NCI-H1436 treated with DMSO at 0.1 percent for 48 hours (cell line): ENCODE results near the gene OPTN.
"Not testable (repeated sequence)": the region's sequence is repeated elsewhere in the genome, so short reads cannot be mapped to it uniquely, and the experiment has no call there.

Source experiments
- DNase-seq: peaks from one replicate; lab custom pipeline; 2025; lab: John Stamatoyannopoulos, UW

The OPTN gene

GRCh38 chr10:13099666-13100348, at the start of gene OPTN:
OPTN (plus strand) TSS chr10:13100163; CDS start chr10:13109123, 8,960 bp downstream.
- peak; percentile 46 for DNase-seq

DNA sequence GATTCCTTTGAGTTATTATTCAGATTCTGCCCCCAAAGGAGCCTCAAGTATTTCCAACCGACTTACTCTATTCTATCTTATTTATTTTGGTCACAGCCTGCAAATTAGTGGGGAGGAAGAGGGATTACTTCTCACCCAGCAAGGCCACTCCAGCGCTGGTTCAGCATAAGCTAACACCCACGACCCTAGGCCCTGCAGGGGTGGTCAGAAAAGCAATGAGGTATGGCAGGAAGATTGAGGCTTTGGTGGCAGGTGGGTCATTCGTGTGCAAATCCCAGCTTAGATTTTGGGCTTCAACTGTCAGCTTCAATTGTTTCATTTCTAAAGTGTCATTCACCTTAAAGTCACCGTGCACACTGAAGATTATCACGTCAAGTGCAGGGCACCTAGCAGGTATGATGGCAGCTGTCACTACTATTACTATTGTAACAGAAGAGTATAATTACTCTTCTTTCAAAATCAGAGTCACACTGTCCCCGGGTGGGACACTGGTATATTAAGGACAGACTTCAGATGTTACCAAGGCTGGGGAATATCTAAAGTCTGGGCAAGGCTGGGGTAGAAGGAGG, 48.8 kb upstream of the OPTN start:
- no peak for DNase-seq

- not testable (repeated sequence) for DNase-seq
Measured at GRCh38 chr10:13053208-13053607, 46.8 kb upstream of the OPTN start.

DNA sequence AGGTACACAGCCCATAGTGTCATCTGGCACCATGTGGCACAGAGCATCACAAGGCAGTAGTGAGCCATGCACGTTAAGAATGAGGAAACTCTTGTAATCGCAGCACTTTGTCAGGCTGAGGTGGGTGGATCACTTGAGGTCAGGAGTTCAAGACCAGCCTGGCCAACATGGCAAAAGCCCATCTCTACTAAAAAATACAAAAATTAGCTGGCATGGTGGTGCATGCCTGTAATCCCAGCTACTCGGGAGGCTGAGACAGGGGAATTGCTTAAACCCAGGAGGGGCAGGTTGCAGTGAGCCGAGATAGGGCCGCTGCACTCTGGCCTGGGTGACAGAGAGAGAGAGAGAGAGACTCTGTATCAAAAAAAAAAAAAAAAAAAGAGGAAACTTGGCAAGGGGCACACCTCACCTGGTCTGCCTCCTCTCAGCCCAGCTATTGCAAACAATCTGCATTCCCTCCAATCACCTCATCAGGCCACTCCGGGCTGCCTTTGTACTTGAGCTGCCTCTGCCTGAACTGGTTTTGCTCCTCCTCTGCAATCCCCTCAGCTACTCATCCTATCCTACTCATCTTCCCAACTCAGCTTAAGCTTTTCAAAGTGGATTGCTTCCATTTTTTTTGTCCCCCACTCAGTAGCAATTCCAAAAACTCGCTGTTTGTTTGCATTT, 46.0 kb upstream of the OPTN start:
- DNase-seq = no peak

- no peak for DNase-seq
Measured at GRCh38 chr10:13054844-13055243, 45.1 kb upstream of the OPTN start.

DNA sequence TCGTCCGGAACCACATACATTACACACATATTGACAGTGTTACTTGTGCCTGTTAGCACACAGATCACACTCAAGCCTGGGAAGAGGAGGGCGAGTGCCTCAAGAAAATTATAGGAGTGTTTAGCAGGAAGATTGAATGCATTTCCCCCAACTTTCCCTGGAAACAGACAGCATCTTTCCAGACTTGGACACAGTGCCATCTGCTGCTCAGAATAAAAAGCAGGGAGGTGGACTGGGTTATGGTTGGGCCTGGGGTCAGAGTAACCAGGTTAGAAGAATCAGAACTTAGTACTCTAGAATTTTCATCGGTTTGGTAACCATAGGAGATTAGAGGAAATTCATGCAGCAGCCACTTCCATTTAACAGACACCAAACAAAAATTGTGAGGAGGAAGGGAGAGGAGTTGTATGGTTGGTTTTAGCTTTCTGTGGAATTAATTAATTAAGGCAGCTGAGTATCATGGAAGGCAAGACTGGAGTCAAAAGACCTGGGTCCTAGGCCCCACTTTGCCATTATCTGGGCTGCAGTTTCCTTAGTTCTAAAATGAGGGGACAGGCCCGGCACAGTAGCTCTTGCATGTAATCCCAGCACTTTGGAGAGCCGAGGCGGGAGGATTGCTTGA, 43.4 kb upstream of the OPTN start:
- no peak for DNase-seq

DNA sequence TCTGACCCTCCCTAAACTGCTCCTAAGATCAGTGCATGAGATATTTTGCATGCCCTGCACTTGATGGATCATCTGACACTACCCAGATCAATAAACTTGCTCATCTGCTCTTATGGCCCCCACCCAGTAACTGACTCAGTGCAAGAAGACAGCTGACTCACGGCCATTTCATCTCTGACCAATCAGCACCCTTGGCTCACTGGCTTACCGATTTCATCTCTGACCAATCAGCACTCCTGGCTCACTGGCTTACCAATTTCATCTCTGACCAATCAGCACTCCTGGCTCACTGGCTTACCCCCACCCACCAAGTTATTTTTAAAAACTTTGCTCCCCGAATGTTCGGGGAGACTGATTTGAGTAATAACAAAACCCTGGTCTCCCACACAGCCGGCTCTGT, 37.2 kb upstream of the OPTN start:
- DNase-seq = no peak

GRCh38 chr10:13066527-13066926, 33.4 kb upstream of the OPTN start:
- no peak for DNase-seq

- no peak for DNase-seq
Measured at GRCh38 chr10:13067431-13067830, 32.5 kb upstream of the OPTN start.

- no peak for DNase-seq
Measured at GRCh38 chr10:13068071-13068470, 31.9 kb upstream of the OPTN start.

DNA sequence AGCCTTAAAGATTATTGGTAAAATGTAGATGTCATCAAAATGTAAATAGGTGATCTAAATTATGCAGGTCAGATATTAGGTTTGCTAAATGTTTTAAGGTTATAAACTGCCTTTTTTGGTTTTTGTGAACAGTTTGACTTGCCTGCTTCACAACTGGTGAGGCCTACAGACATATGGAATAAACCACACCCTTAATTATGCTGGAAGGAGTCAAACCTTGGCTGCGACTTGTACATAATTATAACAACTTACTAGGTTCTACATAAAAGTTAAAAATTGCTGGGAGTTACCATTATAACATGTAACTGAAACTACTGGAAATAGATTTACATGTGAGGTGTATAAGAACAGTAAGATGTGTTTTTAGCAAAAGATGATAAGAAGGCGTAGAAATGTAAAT, 31.5 kb upstream of the OPTN start:
- DNase-seq = no peak

GRCh38 chr10:13072339-13072738, 27.6 kb upstream of the OPTN start:
- DNase-seq = no peak

DNA sequence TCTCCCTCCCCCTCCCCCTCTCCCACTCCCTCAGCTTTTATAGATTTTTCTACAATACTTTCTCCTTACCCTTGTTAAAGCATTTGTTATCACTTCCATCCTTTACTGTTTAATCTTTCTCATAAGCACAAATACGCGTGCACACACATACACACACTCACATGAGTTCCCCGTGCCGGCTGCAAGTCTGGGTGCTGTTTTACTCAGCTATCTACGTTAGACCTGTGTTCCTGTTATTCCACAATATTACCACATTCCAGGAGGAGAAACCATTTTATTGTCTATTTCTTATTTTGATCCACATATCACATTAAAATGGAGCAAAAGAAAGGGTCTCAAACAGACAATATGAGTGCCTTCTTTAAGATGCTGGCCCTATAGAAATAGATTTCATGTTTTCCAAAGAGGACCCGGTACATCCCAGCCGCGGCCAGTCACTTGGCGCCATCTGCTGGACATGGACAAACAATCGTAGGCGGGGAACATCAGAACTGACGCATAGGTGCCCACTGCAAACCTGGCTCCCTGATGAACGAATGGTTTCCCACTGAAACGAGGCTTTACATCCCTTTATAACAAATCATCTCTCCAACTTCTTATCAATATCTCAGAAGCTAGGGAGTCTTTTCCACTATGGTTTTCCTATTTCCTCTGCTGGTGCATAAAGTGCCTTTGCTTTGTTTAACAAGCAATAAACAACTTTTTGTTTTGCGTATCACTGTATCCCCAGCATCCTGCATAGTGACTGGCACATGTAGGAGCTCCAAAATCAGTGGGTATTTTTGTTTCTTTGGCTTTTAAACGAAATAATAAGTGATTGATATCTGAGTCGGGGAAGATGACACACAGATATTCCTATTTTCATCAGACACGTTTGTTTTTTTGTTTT, 25.2 kb upstream of the OPTN start:
- no peak for DNase-seq

DNA sequence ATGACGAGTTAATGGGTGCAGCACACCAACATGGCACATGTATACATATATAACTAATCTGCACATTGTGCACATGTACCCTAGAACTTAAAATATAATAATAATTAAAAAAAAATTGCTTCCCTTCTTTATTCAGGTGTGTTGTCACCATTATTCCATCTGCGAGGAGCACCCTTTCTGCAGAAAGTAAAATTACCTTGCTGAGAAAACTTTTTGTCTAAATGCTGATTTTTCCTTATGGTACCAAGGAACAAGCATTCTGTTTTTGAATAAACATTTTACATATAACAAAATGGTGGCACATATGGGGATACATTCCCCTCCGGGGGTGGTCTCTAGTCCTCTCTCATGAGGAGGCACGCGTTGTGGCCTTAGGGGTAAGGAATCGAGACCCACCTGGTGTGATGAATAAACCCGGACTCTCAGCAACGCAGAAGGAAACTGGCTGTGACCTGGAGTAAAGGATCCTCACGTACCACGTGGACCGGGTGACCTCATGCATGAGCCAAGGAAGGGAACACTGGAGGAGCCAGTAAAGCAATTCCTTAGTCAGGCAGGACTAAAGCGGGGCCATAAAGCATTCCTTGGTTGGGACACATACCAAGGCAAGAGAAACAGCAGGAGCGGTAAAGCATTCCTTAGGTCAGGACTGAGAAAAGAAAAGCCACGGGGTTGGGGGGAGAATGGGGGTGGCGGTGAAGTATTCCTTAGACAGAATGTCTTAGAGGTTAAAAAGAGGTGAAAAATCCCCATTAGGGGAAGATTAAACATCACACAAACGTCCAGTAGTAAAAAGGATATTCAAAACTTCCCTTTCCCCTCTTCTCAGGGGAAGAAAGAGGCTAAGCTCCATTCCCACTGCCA, 20.8 kb upstream of the OPTN start:
- DNase-seq = no peak

GRCh38 chr10:13079776-13080050, 20.2 kb upstream of the OPTN start:
- no peak for DNase-seq

- no peak for DNase-seq
Measured at GRCh38 chr10:13080643-13081042, 19.3 kb upstream of the OPTN start.

DNA sequence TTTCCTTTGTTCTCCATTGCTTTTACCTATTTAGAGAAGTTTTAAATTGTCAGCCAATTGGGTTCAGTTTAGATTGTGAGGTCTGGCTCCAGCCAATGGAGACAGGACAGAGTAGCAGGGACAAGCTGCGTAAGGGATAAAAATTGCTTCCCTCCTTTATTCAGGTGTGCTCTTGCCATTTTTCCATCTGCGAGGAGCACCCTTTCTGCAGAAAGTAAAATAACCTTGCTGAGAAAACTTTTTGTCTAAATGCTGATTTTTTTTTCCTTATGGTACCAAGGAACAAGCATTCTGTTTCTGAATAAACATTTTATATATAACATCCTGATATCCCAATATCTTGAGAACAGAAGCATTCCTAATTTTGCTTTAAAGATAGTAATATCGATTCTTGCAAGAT, 16.3 kb upstream of the OPTN start:
- not testable (repeated sequence) for DNase-seq

- DNase-seq = no peak
Measured at GRCh38 chr10:13086056-13086455, 13.9 kb upstream of the OPTN start.

DNA sequence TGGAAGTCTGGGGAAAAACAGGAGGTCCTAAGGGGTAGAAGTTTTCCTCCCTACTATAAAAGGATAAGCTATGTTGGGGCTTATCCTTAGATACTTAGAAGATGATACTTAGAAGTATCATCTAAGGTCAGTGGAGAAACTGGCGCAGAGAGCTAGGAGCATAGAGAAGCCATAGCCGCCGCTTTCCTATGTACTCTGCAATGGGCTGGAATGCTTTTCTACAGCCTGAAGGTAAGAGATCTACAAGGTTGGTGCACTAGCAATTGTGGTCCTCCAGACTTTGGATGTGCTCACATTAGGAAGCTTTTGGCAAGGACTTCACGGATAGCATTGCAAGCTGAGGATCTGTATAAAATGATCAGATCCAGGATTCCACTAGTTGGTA, 12.4 kb upstream of the OPTN start:
- no peak for DNase-seq

- DNase-seq = no peak
Measured at GRCh38 chr10:13087986-13088618, 11.9 kb upstream of the OPTN start.

GRCh38 chr10:13089345-13089744, 10.6 kb upstream of the OPTN start:
- no peak for DNase-seq
